ENCODE data around the gene CSPG5.
A peak's percentile ranks its signal among the peaks of the same experiment; 100 is the strongest.

Gene CSPG5

GRCh38 chr3:47578691-47579632 is at the start of gene CSPG5:
TSS of gene CSPG5 (minus strand) at chr3:47578865. CDS start at chr3:47578693, 172 bp downstream.
- ChIA-PET POLR2A (no interaction called here), CTCF (no interaction called here)
- no peaks in the 10 kb centered on the region for H3K36me3 ChIP-seq (ENCODE audit: control insufficient read depth in 2 of 2, insufficient read depth in 1 of 2, low read length in 2 of 2)
- peak within 1 kb of the TSS; percentile 31; the same call in 1 of the 2 replicates for H3K27ac ChIP-seq (ENCODE audit: extremely low read depth, low read depth, low read length)
- H3K4me1 ChIP-seq (ENCODE audit: control insufficient read depth, insufficient read depth, low read length) = no peaks in the 10 kb centered on the region
- no peaks in the 10 kb centered on the region for H3K9me3 ChIP-seq (ENCODE audit: control insufficient read depth, insufficient read depth, low read depth, low read length)
- peak within 1 kb of the TSS; percentile 48 for H3K4me3 ChIP-seq (ENCODE audit: low read depth, low read length)
- TF ChIP-seq ZFP3 (tag by site-specific recombination; IDR thresholded peaks at IDR 0.05; ENCODE audit: low read depth) (no peak), ZNF223 (tag by site-specific recombination; IDR thresholded peaks at IDR 0.05) (no peak), ZNF202 (tag by site-specific recombination; IDR thresholded peaks at IDR 0.05; ENCODE audit: borderline replicate concordance) (no peak), GLIS1 (tag by site-specific recombination; IDR thresholded peaks at IDR 0.05) (peak; percentile 67; the same call in 1 of the 2 replicates), ZNF37A (tag by site-specific recombination; IDR thresholded peaks at IDR 0.05) (no peak), ZBTB21 (tag by site-specific recombination; IDR thresholded peaks at IDR 0.05) (no peak), ZNF629 (tag by site-specific recombination; IDR thresholded peaks at IDR 0.05) (no peak), TRIM28 (IDR thresholded peaks at IDR 0.05; ENCODE audit: borderline replicate concordance, low read length) (no peak), GLIS2 (tag by site-specific recombination; IDR thresholded peaks at IDR 0.05) (peak; percentile 76), ZNF561 (tag by site-specific recombination; IDR thresholded peaks at IDR 0.05; ENCODE audit: borderline replicate concordance) (peak; percentile 41; the same call in 1 of the 2 replicates), SP3 (tag by site-specific recombination; IDR thresholded peaks at IDR 0.05) (0 out of 2 replicates have a peak, but pooled peaks have one; percentile 52), TSHZ1 (tag by site-specific recombination; IDR thresholded peaks at IDR 0.05; ENCODE audit: borderline replicate concordance) (no peak), GLI4 (tag by site-specific recombination; IDR thresholded peaks at IDR 0.05) (no peak), ZIC2 (tag by site-specific recombination; IDR thresholded peaks at IDR 0.05) (peak; percentile 63), MYNN (tag by site-specific recombination; IDR thresholded peaks at IDR 0.05; ENCODE audit: borderline replicate concordance) (no peak), ZNF621 (tag by site-specific recombination; IDR thresholded peaks at IDR 0.05) (no peak), GFI1B (tag by site-specific recombination; IDR thresholded peaks at IDR 0.05) (no peak), ZNF10 (tag by site-specific recombination; IDR thresholded peaks at IDR 0.05) (no peak), ZNF701 (tag by site-specific recombination; IDR thresholded peaks at IDR 0.05) (no peak), ZNF514 (tag by site-specific recombination; IDR thresholded peaks at IDR 0.05) (no peak), ZNF214 (tag by site-specific recombination; IDR thresholded peaks at IDR 0.05; ENCODE audit: borderline replicate concordance) (no peak), ZFHX2 (tag by site-specific recombination; conservative IDR thresholded peaks at IDR 0.05) (peak; percentile 46), ZNF423 (tag by site-specific recombination; IDR thresholded peaks at IDR 0.05) (no peak), SP2 (tag by site-specific recombination; IDR thresholded peaks at IDR 0.05) (peak; percentile 54), ZNF2 (tag by site-specific recombination; IDR thresholded peaks at IDR 0.05) (no peak), ZNF335 (tag by site-specific recombination; conservative IDR thresholded peaks at IDR 0.05) (no peak), ZFP37 (tag by site-specific recombination; IDR thresholded peaks at IDR 0.05) (no peak)
- TF ChIP-seq, protein P1, sequence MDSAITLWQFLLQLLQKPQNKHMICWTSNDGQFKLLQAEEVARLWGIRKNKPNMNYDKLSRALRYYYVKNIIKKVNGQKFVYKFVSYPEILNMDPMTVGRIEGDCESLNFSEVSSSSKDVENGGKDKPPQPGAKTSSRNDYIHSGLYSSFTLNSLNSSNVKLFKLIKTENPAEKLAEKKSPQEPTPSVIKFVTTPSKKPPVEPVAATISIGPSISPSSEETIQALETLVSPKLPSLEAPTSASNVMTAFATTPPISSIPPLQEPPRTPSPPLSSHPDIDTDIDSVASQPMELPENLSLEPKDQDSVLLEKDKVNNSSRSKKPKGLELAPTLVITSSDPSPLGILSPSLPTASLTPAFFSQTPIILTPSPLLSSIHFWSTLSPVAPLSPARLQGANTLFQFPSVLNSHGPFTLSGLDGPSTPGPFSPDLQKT (IDR thresholded peaks at IDR 0.05; ENCODE audit: borderline replicate concordance, low read depth, low read length) = no peak
- TF ChIP-seq, protein P2, sequence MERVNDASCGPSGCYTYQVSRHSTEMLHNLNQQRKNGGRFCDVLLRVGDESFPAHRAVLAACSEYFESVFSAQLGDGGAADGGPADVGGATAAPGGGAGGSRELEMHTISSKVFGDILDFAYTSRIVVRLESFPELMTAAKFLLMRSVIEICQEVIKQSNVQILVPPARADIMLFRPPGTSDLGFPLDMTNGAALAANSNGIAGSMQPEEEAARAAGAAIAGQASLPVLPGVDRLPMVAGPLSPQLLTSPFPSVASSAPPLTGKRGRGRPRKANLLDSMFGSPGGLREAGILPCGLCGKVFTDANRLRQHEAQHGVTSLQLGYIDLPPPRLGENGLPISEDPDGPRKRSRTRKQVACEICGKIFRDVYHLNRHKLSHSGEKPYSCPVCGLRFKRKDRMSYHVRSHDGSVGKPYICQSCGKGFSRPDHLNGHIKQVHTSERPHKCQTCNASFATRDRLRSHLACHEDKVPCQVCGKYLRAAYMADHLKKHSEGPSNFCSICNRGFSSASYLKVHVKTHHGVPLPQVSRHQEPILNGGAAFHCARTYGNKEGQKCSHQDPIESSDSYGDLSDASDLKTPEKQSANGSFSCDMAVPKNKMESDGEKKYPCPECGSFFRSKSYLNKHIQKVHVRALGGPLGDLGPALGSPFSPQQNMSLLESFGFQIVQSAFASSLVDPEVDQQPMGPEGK (tag by site-specific recombination; IDR thresholded peaks at IDR 0.05) = peak; percentile 62
- TF ChIP-seq, protein P3, sequence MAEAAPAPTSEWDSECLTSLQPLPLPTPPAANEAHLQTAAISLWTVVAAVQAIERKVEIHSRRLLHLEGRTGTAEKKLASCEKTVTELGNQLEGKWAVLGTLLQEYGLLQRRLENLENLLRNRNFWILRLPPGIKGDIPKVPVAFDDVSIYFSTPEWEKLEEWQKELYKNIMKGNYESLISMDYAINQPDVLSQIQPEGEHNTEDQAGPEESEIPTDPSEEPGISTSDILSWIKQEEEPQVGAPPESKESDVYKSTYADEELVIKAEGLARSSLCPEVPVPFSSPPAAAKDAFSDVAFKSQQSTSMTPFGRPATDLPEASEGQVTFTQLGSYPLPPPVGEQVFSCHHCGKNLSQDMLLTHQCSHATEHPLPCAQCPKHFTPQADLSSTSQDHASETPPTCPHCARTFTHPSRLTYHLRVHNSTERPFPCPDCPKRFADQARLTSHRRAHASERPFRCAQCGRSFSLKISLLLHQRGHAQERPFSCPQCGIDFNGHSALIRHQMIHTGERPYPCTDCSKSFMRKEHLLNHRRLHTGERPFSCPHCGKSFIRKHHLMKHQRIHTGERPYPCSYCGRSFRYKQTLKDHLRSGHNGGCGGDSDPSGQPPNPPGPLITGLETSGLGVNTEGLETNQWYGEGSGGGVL (tag by site-specific recombination; IDR thresholded peaks at IDR 0.05) = peak; percentile 65
